ENCODE measurements around the gene CRB3. TPM values are rescaled to one million over a fixed set of nuclear protein-coding genes. Genes with fewer than 3 reads are reported as not detected.

The CRB3 gene
- total RNA-seq, 4 donors from 2014 or later = 10.2 TPM; not detected in 3

DNA sequence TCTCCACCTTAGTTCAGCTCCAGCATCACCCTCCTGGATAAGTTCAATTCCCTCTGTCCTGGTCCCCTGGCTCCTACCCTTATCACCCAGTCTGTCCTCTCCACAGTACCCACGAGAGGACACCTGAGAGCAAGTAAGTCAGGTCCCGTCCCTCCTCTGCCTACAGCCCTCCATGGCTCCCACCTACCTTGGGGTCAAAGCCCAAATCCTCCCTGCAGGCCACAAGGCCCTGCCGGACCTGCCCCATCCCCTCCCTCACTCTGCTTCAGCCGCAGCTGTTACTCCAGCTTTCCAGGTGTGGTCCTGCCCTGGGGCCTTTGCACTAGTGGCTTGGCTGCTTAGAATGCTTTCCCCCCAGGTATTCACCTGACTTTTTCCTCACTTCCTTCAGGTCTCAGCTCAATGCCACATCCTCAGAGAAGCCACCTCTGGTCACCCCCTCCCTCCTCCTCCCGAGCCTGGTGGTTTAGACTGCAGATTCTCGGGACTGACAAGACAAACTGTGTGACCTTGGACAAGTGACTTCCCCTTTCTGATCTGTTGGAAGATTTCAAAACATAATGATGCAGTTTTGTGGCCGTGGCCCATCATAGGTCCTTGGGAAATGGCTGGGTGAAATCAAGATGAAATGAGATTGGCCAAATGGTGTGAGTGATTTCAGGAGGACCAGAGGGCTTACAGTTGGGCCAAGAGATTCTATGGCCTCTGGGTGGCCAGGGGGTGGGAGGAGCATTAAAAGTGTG, 34.4 kb downstream of the CRB3 start:
- TF ChIP-seq, protein P1, sequence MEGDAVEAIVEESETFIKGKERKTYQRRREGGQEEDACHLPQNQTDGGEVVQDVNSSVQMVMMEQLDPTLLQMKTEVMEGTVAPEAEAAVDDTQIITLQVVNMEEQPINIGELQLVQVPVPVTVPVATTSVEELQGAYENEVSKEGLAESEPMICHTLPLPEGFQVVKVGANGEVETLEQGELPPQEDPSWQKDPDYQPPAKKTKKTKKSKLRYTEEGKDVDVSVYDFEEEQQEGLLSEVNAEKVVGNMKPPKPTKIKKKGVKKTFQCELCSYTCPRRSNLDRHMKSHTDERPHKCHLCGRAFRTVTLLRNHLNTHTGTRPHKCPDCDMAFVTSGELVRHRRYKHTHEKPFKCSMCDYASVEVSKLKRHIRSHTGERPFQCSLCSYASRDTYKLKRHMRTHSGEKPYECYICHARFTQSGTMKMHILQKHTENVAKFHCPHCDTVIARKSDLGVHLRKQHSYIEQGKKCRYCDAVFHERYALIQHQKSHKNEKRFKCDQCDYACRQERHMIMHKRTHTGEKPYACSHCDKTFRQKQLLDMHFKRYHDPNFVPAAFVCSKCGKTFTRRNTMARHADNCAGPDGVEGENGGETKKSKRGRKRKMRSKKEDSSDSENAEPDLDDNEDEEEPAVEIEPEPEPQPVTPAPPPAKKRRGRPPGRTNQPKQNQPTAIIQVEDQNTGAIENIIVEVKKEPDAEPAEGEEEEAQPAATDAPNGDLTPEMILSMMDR (IDR thresholded peaks at IDR 0.05) = no peak
- TF ChIP-seq POLR2A (IDR thresholded peaks at IDR 0.05) = no peak
- Histone ChIP-seq H3K27ac (no peak overlapping the region), H3K36me3 (no peaks in the 10 kb centered on the region), H3K4me3 (no peak overlapping the region), H3K9me3 (no peaks in the 10 kb centered on the region), H3K27me3 (peaks cover 5 to 9% of the 10 kb centered on the region in 2 donors), H3K4me1 (peaks cover 0 to 10% of the 10 kb centered on the region in 2 donors)
- DNase-seq = no peak
- intact Hi-C loops (cut with DNase I; ENCODE audit: low total_unique reads) = no loop called here

DNA sequence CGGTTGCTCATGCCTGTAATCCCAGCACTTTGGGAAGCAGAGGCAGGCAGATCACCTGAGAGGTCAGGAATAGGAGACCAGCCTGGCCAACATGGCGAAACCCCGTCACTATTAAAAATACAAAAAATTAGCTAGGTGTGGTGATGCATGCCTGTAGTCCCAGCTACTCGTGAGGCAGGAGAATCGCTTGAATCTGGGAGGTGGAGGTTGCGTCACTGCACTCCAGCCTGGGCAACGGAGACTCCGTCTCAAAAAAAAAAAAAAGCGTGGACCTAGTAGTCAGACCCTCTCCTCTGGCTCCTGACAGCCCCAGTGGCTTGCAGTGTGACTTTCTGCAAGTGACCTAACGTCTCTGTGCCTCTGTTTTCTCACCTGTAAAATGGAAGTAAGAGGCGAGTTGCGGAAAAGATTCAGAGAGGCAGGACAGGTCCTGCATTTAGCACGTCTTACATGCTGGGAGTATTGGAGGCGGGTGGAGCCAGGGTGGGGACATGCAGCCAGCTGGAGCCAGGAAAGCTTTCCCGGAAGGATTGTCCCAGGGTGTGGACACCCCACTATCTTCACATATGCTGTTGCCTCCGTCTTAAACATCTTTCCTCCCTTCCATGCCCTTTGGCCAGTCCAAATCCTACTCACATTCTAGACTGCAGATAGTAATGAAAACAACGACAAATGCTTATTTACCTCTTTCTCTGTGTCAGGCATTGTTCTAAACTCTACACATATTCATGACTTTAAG, 35.1 kb downstream of the CRB3 start:
- H3K9me3 ChIP-seq = no peaks in the 10 kb centered on the region
- no peak overlapping the region for H3K4me3 ChIP-seq
- DNase-seq = no peak
- intact Hi-C loops (cut with DNase I; ENCODE audit: low total_unique reads) = no loop called here
- no peaks in the 10 kb centered on the region for H3K36me3 ChIP-seq
- H3K4me1 ChIP-seq = peaks cover 0 to 10% of the 10 kb centered on the region in 2 donors
- peaks cover 5 to 9% of the 10 kb centered on the region in 2 donors for H3K27me3 ChIP-seq
- H3K27ac ChIP-seq = no peak overlapping the region
- TF ChIP-seq, protein P1 (IDR thresholded peaks at IDR 0.05) = no peak
- no peak for TF ChIP-seq POLR2A (IDR thresholded peaks at IDR 0.05)

DNA sequence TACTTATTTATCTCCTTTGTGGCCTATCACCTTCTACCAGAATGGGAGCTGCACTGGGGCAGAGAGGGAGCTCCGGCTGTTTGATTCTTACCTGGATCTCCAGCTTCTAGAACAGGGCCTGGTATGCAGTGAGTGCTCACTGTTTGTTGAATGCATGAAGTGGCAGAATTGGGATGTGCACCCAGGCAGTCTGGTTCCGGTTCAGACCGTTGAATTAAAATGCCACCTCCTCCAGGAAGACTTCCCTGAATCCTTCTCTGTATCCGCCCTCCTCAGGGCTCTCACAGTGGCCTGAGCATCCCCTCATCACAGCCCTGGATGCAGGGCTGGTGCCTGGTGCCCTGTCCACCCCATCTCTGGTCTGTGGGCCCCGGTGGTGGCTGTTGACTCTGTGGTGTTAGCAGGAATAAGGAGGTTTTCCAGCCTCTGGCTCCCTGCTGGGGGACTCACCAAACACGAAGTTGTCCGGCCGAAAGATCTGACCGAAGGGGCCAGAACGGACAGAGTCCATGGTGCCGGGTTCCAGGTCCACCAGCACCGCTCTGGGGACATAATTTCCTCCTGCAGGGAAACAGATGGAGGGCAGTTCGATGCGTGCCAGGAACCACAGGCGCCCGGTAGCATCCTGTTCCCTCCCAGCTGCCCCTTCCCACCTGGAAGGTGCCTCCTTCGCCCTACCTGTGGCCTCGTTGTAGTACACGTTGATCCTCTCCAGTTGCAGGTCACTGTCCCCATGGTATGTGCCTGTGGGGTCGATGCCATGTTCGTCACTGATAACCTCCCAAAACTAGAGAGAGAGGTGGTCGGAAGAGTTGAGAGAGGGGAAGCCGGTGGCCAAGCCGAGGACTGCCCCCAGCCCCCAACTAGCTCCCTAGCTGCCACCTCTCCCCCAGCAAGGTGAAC, 37.0 kb downstream of the CRB3 start:
- no peaks in the 10 kb centered on the region for H3K9me3 ChIP-seq
- H3K4me3 ChIP-seq = no peak overlapping the region
- peaks cover 5 to 9% of the 10 kb centered on the region in 2 donors for H3K27me3 ChIP-seq

DNA sequence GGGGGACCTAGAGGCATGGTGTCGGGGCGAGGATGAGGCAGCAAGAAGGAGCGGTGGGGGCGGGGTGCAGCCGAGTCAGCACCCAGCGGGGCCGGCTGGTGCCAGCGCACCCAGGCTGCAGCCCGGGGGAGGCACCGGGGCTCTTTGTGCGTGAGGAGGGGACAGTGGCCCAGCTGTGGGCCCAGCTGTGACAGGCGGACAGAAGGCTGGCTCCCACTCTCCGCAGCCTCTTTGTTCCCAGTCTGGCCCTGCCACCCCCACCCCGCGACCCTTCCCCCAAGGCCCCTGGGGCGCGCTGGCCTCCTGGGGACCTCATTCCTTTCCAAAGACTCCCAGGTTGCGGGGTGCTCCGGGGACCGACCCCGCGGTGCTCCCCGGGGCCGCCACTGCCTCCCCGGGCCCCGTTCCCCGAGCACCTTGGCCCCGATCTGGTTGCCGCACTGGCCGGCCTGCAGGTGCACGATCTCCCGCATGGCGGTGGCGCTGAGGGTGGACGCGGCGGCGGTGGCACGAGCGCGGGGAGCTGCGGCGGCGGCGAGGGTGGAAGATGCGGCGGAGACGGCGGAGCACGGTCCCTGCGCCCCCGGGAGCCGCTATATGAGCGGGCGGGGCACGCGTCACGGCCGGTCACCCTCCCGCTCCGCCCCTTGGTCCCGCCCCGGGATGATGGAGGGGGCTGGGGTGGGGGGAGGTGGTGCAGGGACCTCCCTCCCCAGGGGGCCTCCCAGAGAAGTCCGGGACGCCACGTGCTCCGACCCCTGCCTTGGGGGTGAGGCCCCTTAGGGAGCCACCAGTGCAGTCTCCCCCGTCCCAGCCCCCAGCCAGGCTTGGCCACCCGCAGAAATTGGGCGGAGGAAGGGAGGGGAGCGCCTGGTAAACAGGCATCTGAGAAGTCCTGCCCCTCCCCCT, 37.9 kb downstream of the CRB3 start, which contains the start of gene TUBB4A:
TUBB4A (minus strand) TSS at position 570 of the 909 bp plus-strand sequence; CDS start at position 473, 97 bp downstream.
- TF ChIP-seq POLR2A (IDR thresholded peaks at IDR 0.05) = no peak
- TF ChIP-seq, protein P1 (IDR thresholded peaks at IDR 0.05) = no peak
- no peak for DNase-seq
- H3K27me3 ChIP-seq = peaks cover 5 to 9% of the 10 kb centered on the region in 2 donors
- H3K27ac ChIP-seq = no peak within 1 kb of the TSS
- intact Hi-C loops (cut with DNase I; ENCODE audit: low total_unique reads) = no loop called here
- peaks cover 0 to 10% of the 10 kb centered on the region in 2 donors for H3K4me1 ChIP-seq
- H3K9me3 ChIP-seq = no peaks in the 10 kb centered on the region
- no peaks in the 10 kb centered on the region for H3K36me3 ChIP-seq
- H3K4me3 ChIP-seq = peak within 1 kb of the TSS in 1 of 2 donors; percentile 13

More for the DNA sequence above, 37.0 kb downstream of the CRB3 start:
- DNase-seq = no peak
- no peak for TF ChIP-seq POLR2A (IDR thresholded peaks at IDR 0.05)
- TF ChIP-seq, protein P1 (IDR thresholded peaks at IDR 0.05) = no peak
- no peak overlapping the region for H3K27ac ChIP-seq
- peaks cover 0 to 10% of the 10 kb centered on the region in 2 donors for H3K4me1 ChIP-seq
- intact Hi-C loops (cut with DNase I; ENCODE audit: low total_unique reads) = no loop called here
- no peaks in the 10 kb centered on the region for H3K36me3 ChIP-seq

Measured in uterus (tissue), 4 donors.